Keratinocyte (primary cell): ENCODE data around the gene MVB12B. TPM values are rescaled to one million over a fixed set of nuclear protein-coding genes. Genes with fewer than 3 reads are reported as not detected.

Source experiments
- DNase-seq: peaks from one replicate; pipeline ENCODE4 v3.0.0-alpha.2; 2011; ENCODE audit warnings: low read depth, missing footprints, low spot score
- FAIRE-seq: peaks from 2 replicates; lab custom pipeline; 2011; peaks lifted over from hg19 to GRCh38; lab: Jason Lieb, UNC
- H2AFZ ChIP-seq: 2 replicates; pipeline ENCODE4 v1.6.0; 2012; ENCODE audit warnings: low read length, control low read depth, inconsistent platforms; ENCODE audit not compliant: control insufficient read depth
- H3K27ac ChIP-seq: 2 replicates; pipeline ENCODE4 v1.5.1; 2011; ENCODE audit warnings: low read length; ENCODE audit not compliant: control insufficient read depth, insufficient read depth
- H3K27me3 ChIP-seq: 3 replicates; pipeline ENCODE4 v1.6.0; 2011; ENCODE audit warnings: low read length; ENCODE audit not compliant: control insufficient read depth, insufficient read depth; ENCODE audit errors: extremely low read depth
- H3K36me3 ChIP-seq, 2 experiments: 2 replicates in 1 of 2; 3 replicates in 1 of 2; pipeline ENCODE4 v1.5.1; 2011; ENCODE audit warnings: low read length in 2 of 2, mild to moderate bottlenecking in 1 of 2; ENCODE audit not compliant: control insufficient read depth in 2 of 2, insufficient read depth in 2 of 2; ENCODE audit errors: extremely low read depth in 1 of 2
- H3K4me1 ChIP-seq: 3 replicates; pipeline ENCODE4 v1.5.1; 2011; ENCODE audit warnings: low read length; ENCODE audit not compliant: control insufficient read depth, insufficient read depth; ENCODE audit errors: extremely low read depth
- H3K4me2 ChIP-seq: 3 replicates; pipeline ENCODE4 v1.6.0; 2011; ENCODE audit warnings: low read depth, low read length; ENCODE audit not compliant: control insufficient read depth, insufficient read depth; ENCODE audit errors: extremely low read depth
- H3K4me3 ChIP-seq, 3 experiments: fragments of 200-600 bp in 1 of 3; sonication (generic) in 1 of 3; 2 replicates in 2 of 3; 3 replicates in 1 of 3; pipeline ENCODE4 v1.5.1; 2011 to 2016; ENCODE audit warnings: low read length in 3 of 3, mild to moderate bottlenecking in 3 of 3, control low read depth in 2 of 3, inconsistent platforms in 1 of 3, low read depth in 1 of 3, mixed read lengths in 1 of 3, mixed run types in 1 of 3, moderate library complexity in 1 of 3; ENCODE audit not compliant: control insufficient read depth in 2 of 3, insufficient read depth in 2 of 3; ENCODE audit errors: extremely low read depth in 1 of 3
- H3K79me2 ChIP-seq: 2 replicates; pipeline ENCODE4 v1.6.0; 2012; ENCODE audit warnings: low read length; ENCODE audit not compliant: control insufficient read depth, insufficient read depth
- H3K9ac ChIP-seq: 3 replicates; pipeline ENCODE4 v1.6.0; 2011; ENCODE audit warnings: low read length; ENCODE audit not compliant: control insufficient read depth, insufficient read depth; ENCODE audit errors: extremely low read depth
- H3K9me1 ChIP-seq: 3 replicates; pipeline ENCODE4 v1.6.0; 2011; ENCODE audit warnings: low read length; ENCODE audit not compliant: control insufficient read depth, insufficient read depth; ENCODE audit errors: extremely low read depth
- H3K9me3 ChIP-seq: 2 replicates; pipeline ENCODE4 v1.5.1; 2012; ENCODE audit warnings: low read depth, low read length; ENCODE audit not compliant: control insufficient read depth
- H4K20me1 ChIP-seq: 3 replicates; pipeline ENCODE4 v1.6.0; 2011; ENCODE audit warnings: low read length; ENCODE audit not compliant: control insufficient read depth, insufficient read depth; ENCODE audit errors: extremely low read depth
- CTCF ChIP-seq, 3 experiments: IDR thresholded peaks in 1 of 3; conservative IDR thresholded peaks in 1 of 3; optimal IDR thresholded peaks in 1 of 3; 2 replicates in 2 of 3; 3 replicates in 1 of 3; pipeline versions ENCODE3 to v1.5.1; 2011; ENCODE audit warnings: low read length in 3 of 3, mild to moderate bottlenecking in 3 of 3, moderate library complexity in 2 of 3, control low read depth in 1 of 3, inconsistent platforms in 1 of 3; ENCODE audit not compliant: insufficient read depth in 2 of 3; ENCODE audit errors: extremely low read depth in 1 of 3
- EZH2 ChIP-seq: IDR thresholded peaks from one replicate; pipeline ENCODE4 v1.6.1; 2012; ENCODE audit warnings: inconsistent platforms, mild to moderate bottlenecking, low read length, moderate library complexity
- dilution Hi-C: fragments of 300-500 bp; cut with MboI; formaldehyde crosslinking; loops from one replicate; pipeline ENCODE4 v1.7.0; 2020; ENCODE audit warnings: low sequenced_read_pairs; ENCODE audit not compliant: extremely low pct_ligation_motif_present
- polyA plus RNA-seq, 5 experiments: library from polyadenylated mRNA; depleted of rRNA in 3 of 5; stranded (reverse) in 3 of 5; stranded (forward) in 1 of 5; unstranded in 1 of 5; fragments of >200 nt; gene quantifications; 1 replicate in 1 of 5; 2 replicates in 3 of 5; 3 replicates in 1 of 5; pipeline versions ENCODE4 v1.2.1 to v1.2.3, GENCODE V29; 2011 to 2012; ENCODE audit warnings: missing spikeins in 2 of 5, low read depth in 1 of 5, low replicate concordance in 1 of 5

The MVB12B gene
- polyA plus RNA-seq, 1 donor (not counting 4 experiments of a cell fraction or from before 2014, with no cell fraction given) = 1.2 TPM

GRCh38 chr9:126330536-126330935 is 3.9 kb downstream of the MVB12B start:
- no peak for DNase-seq
- no peak for FAIRE-seq
- dilution Hi-C loops = no loop called here
- Histone ChIP-seq H3K27ac (no peak overlapping the region), H3K9me3 (no peaks in the 10 kb centered on the region), H3K9ac (no peak overlapping the region), H3K4me2 (no peak overlapping the region), H3K4me3 (no peak overlapping the region), H3K79me2 (no peaks in the 10 kb centered on the region), H2AFZ (no peak overlapping the region), H3K27me3 (no peaks in the 10 kb centered on the region), H3K9me1 (no peaks in the 10 kb centered on the region), H3K4me1 (peaks cover 5% of the 10 kb centered on the region), H4K20me1 (no peaks in the 10 kb centered on the region), H3K36me3 (no peaks in the 10 kb centered on the region)
- no peak for TF ChIP-seq CTCF (optimal IDR thresholded peaks at IDR 0.05 in 1 of 3, IDR thresholded peaks at IDR 0.05 in 1 of 3, conservative IDR thresholded peaks at IDR 0.05 in 1 of 3; ENCODE audit: extremely low read depth in 1 of 3, insufficient read depth in 2 of 3, low read length in 3 of 3)

GRCh38 chr9:126331964-126332748 is 5.5 kb downstream of the MVB12B start:
- H4K20me1 ChIP-seq = no peaks in the 10 kb centered on the region
- DNase-seq = no peak
- TF ChIP-seq CTCF (optimal IDR thresholded peaks at IDR 0.05 in 1 of 3, IDR thresholded peaks at IDR 0.05 in 1 of 3, conservative IDR thresholded peaks at IDR 0.05 in 1 of 3; ENCODE audit: extremely low read depth in 1 of 3, insufficient read depth in 2 of 3, low read length in 3 of 3) (no peak), EZH2 (no peak)

More at GRCh38 chr9:126331964-126332748, 5.5 kb downstream of the MVB12B start:
- Histone ChIP-seq H3K79me2 (no peaks in the 10 kb centered on the region), H3K36me3 (no peaks in the 10 kb centered on the region), H2AFZ (no peak overlapping the region), H3K9ac (no peak overlapping the region), H3K4me3 (no peak overlapping the region), H3K4me1 (peaks cover 5% of the 10 kb centered on the region), H3K9me1 (no peaks in the 10 kb centered on the region), H3K27ac (no peak overlapping the region), H3K4me2 (no peak overlapping the region), H3K9me3 (no peaks in the 10 kb centered on the region), H3K27me3 (no peaks in the 10 kb centered on the region)
- dilution Hi-C loops = no loop called here
- FAIRE-seq = no peak
